Ishikawa (cell line): ENCODE results near the gene RAC2.

Experiments
- EP300 ChIP-seq: IDR thresholded peaks from 2 replicates; pipeline ENCODE4 v1.6.1; 2012; ENCODE audit warnings: borderline replicate concordance
- MAX ChIP-seq: IDR thresholded peaks from 2 replicates; pipeline ENCODE4 v1.6.1; 2012
- ZBTB7A ChIP-seq: IDR thresholded peaks from 2 replicates; pipeline ENCODE4 v1.6.1; 2012; ENCODE audit warnings: low read depth

GRCh38 chr22:37185646-37186227, 58.3 kb downstream of the RAC2 start:
- no peak for TF ChIP-seq ZBTB7A
- TF ChIP-seq EP300: no peak
- no peak for TF ChIP-seq MAX
